RPMI7951 (cell line): Measurements from ENCODE around the gene PRKCQ. TPM values are rescaled to one million over a fixed set of nuclear protein-coding genes. Genes with fewer than 3 reads are reported as not detected.

Experiments used
- DNase-seq: peaks from one replicate; pipeline ENCODE4 v3.0.0-alpha.2; 2012; ENCODE audit warnings: low read depth
- total RNA-seq: library from RNA; depleted of rRNA; stranded (reverse); fragments of >200 nt; shearing (Covaris generic); gene quantifications from 2 replicates; pipeline ENCODE4 v1.2.3, GENCODE V29; 2014

The PRKCQ gene
- total RNA-seq, 1 experiment from 2014 or later = not detected

- DNase-seq = no peak
Measured at GRCh38 chr10:6567884-6568283, 12.2 kb downstream of the PRKCQ start.

GRCh38 chr10:6567203-6567703, 12.8 kb downstream of the PRKCQ start:
- DNase-seq = no peak

DNA sequence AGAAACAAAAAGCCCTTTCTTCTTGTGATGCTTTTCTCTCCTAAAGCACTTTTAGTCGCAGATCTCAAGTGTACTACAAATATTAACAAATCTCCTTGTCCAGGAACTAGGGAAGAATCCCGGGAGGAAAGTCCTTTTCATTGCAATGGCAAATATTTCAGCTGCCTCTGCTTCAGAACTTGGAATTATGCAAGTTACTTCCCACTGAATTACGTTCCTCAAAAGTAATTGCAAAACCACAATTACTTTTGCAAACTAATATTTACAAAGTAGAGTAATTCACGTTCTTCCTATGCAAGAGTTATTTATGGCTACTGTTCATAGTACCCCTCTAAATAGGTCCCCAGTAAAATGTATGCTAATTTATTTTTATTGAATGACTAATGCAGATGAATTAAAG, 14.5 kb downstream of the PRKCQ start:
- no peak for DNase-seq

- DNase-seq = no peak
Measured at GRCh38 chr10:6564367-6564766, 15.7 kb downstream of the PRKCQ start.

DNA sequence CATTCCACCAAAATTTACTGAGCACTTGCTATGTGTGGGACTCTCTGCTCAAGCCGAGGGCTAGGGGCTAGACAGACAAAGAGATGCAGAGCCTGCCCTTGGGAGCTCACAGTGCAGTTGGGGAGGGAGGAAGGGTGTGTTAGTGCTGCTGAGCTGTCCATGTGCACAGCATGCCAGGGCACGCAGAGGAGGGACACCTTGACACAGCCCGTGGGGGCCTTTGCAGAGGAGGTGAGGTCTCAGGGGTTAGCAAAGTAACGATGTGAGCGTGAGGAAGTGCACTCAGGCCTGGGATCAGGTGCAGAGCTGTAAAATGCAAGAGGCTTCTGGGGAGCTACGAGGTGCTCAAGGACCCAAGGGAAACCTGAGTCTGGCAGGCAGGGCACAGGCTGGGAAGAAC, 16.3 kb downstream of the PRKCQ start:
- no peak for DNase-seq

DNA sequence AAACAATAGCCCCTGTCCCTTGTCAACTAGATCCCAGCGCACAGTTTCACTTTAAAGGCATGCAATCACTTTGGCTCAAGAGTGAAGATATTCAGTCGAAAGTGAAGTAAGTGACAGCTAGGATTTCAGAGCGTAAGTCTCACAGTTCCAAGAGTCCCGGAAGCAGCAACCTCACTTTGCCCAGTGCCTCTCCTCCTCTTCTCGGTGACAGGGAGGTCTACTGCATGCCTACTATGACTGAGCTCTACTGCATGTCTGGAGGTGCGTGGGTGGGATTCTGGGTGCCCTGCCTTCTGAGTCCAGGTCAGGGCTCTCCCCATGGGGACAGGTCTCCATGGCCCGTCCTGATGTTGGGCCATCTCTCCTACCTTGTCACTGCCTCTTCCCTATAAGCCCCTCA, 17.0 kb downstream of the PRKCQ start:
- DNase-seq = no peak

GRCh38 chr10:6562221-6562620, 17.9 kb downstream of the PRKCQ start:
- no peak for DNase-seq

DNA sequence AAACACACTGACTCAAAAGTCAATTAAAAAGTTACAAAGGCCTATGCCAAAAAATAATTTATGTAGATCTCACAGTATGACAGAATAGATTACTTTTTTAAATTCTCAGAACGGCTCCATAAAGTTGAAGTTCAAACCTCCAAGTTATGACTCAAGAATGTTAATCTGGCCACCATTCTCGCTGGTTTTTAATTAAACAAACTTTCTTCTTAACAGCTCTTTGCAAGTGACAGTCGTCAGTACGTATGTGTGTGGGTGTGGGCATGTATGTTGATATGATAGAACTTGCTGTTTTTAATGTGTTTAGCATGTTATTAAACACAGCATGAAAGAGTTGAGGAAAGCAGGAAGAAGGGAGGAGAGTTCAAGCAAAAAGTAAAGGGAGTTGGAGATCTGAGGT, 18.5 kb downstream of the PRKCQ start:
- DNase-seq = no peak

- DNase-seq = no peak
Measured at GRCh38 chr10:6558759-6559461, 21.2 kb downstream of the PRKCQ start.

DNA sequence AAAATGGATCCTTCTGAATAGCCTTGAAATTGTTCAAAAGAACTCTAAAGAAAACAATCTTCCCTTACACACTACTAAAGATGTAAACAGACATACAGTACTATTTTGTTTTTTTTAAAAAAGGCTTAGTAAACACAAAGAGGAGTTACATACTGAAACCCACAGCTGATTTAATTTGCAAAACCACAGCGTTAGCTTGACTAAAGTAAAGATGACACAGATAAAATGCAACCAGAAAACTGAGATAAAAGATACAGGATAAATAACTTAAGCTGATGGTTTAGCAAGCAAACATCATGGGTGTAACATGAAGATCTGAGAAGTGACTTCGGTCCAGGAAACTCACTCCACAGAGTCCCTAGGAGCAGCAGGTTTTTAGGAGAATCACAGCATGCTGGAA, 21.8 kb downstream of the PRKCQ start:
- no peak for DNase-seq

DNA sequence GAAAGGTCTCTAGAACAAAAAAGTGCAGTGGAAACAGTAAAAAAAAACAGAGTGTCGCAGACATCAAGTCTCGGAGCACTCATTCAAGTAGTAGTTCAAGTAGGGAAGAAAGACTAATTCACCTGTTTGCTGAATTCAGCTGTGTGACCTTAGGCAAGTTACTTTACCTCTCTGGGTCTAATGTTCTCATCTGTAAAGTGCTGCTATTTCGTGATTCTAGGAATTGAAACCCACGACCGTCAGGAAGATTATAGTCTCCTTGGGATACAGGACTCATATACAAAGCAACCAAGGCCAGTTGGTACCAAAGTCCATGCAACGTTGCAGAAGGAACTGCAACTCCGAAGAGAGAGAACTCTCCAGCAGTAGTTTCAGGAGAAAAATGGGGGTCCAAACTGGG, 26.1 kb downstream of the PRKCQ start:
- no peak for DNase-seq

DNA sequence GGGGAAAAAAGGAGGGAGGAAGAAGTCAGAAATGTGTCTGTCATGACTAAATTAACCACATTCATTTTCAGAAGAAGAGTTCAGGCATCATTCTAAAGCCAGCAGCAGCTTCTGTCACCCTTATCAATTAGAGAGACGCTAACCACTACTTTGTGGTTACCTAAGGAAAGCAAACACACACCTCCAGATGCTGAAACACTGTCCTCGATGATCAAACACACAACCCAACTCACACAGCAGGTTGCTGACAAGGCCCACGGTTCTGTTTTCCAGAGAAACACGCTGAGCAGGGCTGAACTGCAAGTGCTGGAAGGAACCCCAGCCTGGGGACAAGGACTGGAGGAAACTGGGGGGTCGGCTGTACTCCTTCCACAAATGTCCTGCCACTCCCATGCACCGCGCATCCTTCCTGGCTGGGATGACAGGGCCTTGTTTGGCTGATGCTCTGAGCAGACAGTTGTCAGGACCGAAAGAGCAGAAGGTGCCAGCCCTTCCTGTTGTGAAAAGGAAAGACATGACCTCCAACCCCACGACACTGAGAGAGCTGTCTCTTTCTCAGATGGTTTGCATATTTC, 36.6 kb downstream of the PRKCQ start:
- DNase-seq = no peak

GRCh38 chr10:6542999-6543430, 37.1 kb downstream of the PRKCQ start:
- DNase-seq = no peak

DNA sequence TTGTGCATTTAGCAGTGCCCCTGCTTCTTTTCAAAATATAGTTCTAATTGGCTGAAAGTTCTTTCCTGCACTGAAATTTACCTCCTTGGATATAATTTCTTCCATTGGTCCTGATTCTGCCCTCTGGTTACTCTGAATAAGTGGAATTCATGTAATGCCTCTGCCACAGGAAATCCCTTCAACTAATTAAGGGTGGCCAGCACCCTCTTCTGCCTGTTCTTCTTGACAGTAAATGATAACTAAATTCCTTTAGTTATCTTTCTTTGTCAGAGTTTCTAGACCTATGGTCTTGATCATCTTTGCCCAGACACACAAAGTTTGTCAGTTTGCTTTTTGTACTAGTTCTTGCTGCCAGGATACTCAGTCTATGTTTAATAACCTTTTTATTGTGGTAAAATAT, 40.2 kb downstream of the PRKCQ start:
- no peak for DNase-seq

- DNase-seq = no peak
Measured at GRCh38 chr10:6537770-6538169, 42.3 kb downstream of the PRKCQ start.

DNA sequence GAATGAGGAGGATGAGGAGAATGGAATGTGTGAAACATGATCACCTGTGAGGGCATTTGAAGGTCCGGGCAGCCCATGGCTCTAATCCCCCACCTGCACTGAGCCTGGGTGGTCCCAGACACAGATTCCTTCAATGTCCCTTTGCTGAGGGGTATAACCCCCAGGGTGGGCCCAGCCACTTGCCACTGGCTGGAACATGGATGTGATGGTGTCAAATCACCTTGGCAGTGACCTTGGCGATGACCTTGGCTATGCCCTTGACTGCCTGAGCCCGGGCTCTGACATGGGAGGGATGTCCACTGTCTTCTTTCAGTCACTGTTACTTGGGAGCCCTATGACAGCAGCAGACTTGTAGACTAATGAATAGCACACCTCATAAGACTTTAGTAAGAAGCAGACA, 44.0 kb downstream of the PRKCQ start:
- DNase-seq = no peak

DNA sequence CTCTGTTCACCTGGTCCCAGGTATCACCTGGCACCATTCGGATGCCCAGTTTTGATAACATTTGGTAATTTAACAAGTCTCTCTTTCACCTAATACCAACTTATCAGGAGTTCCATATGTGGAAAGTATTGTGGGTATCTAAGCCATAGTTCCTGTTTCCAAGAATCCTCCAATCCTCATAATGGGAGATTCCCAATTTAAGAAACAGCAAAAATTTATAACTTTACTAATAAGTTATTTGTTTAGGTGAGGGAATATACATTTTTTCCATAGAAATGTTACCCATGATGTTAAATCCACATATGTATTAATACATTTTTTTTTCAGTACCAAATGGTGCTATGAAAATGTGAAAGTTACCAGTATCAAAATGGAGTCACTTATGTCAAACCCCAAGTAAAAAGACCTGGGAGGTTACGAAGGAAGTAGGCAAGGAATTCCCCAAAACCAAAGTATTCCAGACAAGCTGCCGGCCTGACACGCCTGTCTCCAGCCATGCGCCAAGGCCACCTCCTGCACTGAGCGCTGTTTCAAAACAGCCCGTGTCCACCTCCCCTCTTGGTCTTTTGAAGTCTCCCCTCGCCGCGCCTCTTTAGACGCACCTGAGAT, 44.8 kb downstream of the PRKCQ start:
- DNase-seq = no peak

- DNase-seq = no peak
Measured at GRCh38 chr10:6532321-6532720, 47.8 kb downstream of the PRKCQ start.

GRCh38 chr10:6530966-6531365, 49.1 kb downstream of the PRKCQ start:
- DNase-seq = no peak

DNA sequence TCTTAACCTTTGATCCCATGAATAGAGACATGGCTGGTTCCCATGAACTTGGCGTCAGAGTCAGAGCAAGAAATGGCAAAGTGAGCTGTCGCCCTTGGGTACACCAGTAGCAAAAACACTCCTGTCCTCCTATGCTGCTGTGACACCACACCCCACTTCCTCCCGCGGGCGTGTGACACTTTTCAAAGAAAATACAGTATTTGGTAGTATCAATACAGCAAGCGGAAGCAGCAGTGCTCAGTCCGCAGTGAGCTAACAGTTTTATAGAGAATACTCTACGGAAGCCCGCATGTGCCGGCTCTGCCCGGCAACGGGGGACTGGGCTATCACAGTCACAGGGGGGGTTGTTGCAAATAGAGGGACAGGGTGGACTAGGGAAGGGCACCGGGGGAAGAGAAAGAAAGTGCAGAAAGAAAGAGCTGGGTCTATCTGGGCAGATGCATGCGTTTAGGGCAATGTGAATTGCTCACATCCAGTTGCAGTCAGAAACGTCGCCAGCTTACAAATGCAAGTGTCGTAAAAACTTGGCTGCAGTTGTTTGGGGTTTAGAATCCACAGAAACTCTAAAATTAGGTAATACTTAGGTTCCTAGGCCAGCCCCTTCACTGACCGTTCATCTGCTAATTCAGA, 49.8 kb downstream of the PRKCQ start:
- no peak for DNase-seq

GRCh38 chr10:6528198-6528950, 51.7 kb downstream of the PRKCQ start:
- no peak for DNase-seq

GRCh38 chr10:6525599-6526165, 54.4 kb downstream of the PRKCQ start:
- DNase-seq = no peak
